H9 (cell line): ENCODE data around the gene PRR16. TPM values are rescaled to one million over a fixed set of nuclear protein-coding genes. Genes with fewer than 3 reads are reported as not detected.

Experiments
- DNase-seq: peaks from one replicate; pipeline ENCODE4 v3.0.0-alpha.2; 2017
- H2AFZ ChIP-seq: one replicate; pipeline ENCODE4 v1.6.1; 2013; ENCODE audit warnings: mild to moderate bottlenecking, low read length, control low read depth, moderate library complexity
- H2AK5ac ChIP-seq: 2 replicates; pipeline ENCODE4 v1.6.1; 2013; ENCODE audit warnings: low read length, control low read depth, mixed read lengths; ENCODE audit not compliant: insufficient read length
- H2BK120ac ChIP-seq: one replicate; pipeline ENCODE4 v1.6.1; 2013; ENCODE audit warnings: low read depth, mild to moderate bottlenecking, low read length, control low read depth, inconsistent platforms; ENCODE audit not compliant: poor library complexity, severe bottlenecking
- H2BK12ac ChIP-seq: 2 replicates; pipeline ENCODE4 v1.6.1; 2013; ENCODE audit warnings: low read length, control low read depth, mixed read lengths, low read depth; ENCODE audit not compliant: insufficient read length
- H2BK15ac ChIP-seq: 2 replicates; pipeline ENCODE4 v1.6.1; 2013; ENCODE audit warnings: low read depth, low read length, control low read depth
- H2BK20ac ChIP-seq: one replicate; pipeline ENCODE4 v1.6.1; 2013; ENCODE audit warnings: low read depth, mild to moderate bottlenecking, low read length, control low read depth, inconsistent platforms; ENCODE audit not compliant: poor library complexity, severe bottlenecking
- H2BK5ac ChIP-seq: 2 replicates; pipeline ENCODE4 v1.6.1; 2013; ENCODE audit warnings: low read length, control low read depth, mixed read lengths; ENCODE audit not compliant: insufficient read length
- H3K14ac ChIP-seq: 2 replicates; pipeline ENCODE4 v1.6.1; 2013; ENCODE audit warnings: low read length, control low read depth; ENCODE audit not compliant: insufficient read depth
- H3K18ac ChIP-seq: 2 replicates; pipeline ENCODE4 v1.6.1; 2013; ENCODE audit warnings: low read depth, mild to moderate bottlenecking, mixed read lengths, low read length, control low read depth; ENCODE audit not compliant: insufficient read length
- H3K23ac ChIP-seq: 2 replicates; pipeline ENCODE4 v1.6.1; 2013; ENCODE audit warnings: low read length, control low read depth, mixed read lengths, low read depth; ENCODE audit not compliant: insufficient read length
- H3K23me2 ChIP-seq: 2 replicates; pipeline ENCODE4 v1.6.1; 2013; ENCODE audit warnings: low read depth, mild to moderate bottlenecking, mixed read lengths, low read length, control low read depth; ENCODE audit not compliant: insufficient read length, poor library complexity, severe bottlenecking
- H3K27ac ChIP-seq: 2 replicates; pipeline ENCODE4 v1.5.1; 2013; ENCODE audit warnings: low read length, control low read depth, mixed read lengths, low read depth; ENCODE audit not compliant: insufficient read length
- H3K27me3 ChIP-seq: 2 replicates; pipeline ENCODE4 v1.6.1; 2013; ENCODE audit warnings: low read length, control low read depth, inconsistent platforms; ENCODE audit not compliant: insufficient read depth
- H3K4ac ChIP-seq: 2 replicates; pipeline ENCODE4 v1.6.1; 2013; ENCODE audit warnings: low read depth, mild to moderate bottlenecking, control low read depth, inconsistent platforms, low read length, moderate library complexity
- H3K4me1 ChIP-seq: 2 replicates; pipeline ENCODE4 v1.6.1; 2013; ENCODE audit warnings: low read length, control low read depth, inconsistent platforms; ENCODE audit not compliant: insufficient read depth
- H3K4me2 ChIP-seq: 2 replicates; pipeline ENCODE4 v1.6.1; 2013; ENCODE audit warnings: low read length, control low read depth, mixed read lengths; ENCODE audit not compliant: insufficient read length, insufficient read depth
- H3K56ac ChIP-seq: 2 replicates; pipeline ENCODE4 v1.6.1; 2013; ENCODE audit warnings: low read depth, mild to moderate bottlenecking, mixed read lengths, low read length, control low read depth; ENCODE audit not compliant: insufficient read length
- H3K79me1 ChIP-seq: 2 replicates; pipeline ENCODE4 v1.6.1; 2013; ENCODE audit warnings: low read depth, mild to moderate bottlenecking, moderate library complexity, low read length, control low read depth, inconsistent platforms; ENCODE audit not compliant: insufficient read depth, poor library complexity, severe bottlenecking
- H3K79me2 ChIP-seq: 2 replicates; pipeline ENCODE4 v1.6.1; 2013; ENCODE audit warnings: low read length, control low read depth, inconsistent platforms; ENCODE audit not compliant: insufficient read depth
- H3K9ac ChIP-seq: 2 replicates; pipeline ENCODE4 v1.6.1; 2013; ENCODE audit warnings: low read length, control low read depth, mixed read lengths; ENCODE audit not compliant: insufficient read length; ENCODE audit errors: extremely low read depth
- H3K9me3 ChIP-seq: one replicate; pipeline ENCODE4 v1.6.1; 2013; ENCODE audit warnings: low read depth, low read length, inconsistent platforms; ENCODE audit not compliant: control insufficient read depth
- H3T11ph ChIP-seq: one replicate; pipeline ENCODE4 v1.6.1; 2013; ENCODE audit warnings: mild to moderate bottlenecking, low read length, control low read depth, inconsistent platforms
- H4K20me1 ChIP-seq: one replicate; pipeline ENCODE4 v1.6.1; 2013; ENCODE audit not compliant: control insufficient read depth, insufficient read length, insufficient read depth
- H4K5ac ChIP-seq: 2 replicates; pipeline ENCODE4 v1.6.1; 2013; ENCODE audit warnings: low read depth, mild to moderate bottlenecking, mixed read lengths, low read length, control low read depth; ENCODE audit not compliant: insufficient read length
- H4K8ac ChIP-seq: replicated peaks from 2 replicates; pipeline ENCODE4 v1.6.1; 2013; ENCODE audit warnings: low read length, control low read depth, mixed read lengths, low read depth; ENCODE audit not compliant: insufficient read length
- H4K91ac ChIP-seq: 2 replicates; pipeline ENCODE4 v1.6.1; 2013; ENCODE audit warnings: low read depth, mild to moderate bottlenecking, moderate library complexity, mixed read lengths, low read length, control low read depth; ENCODE audit not compliant: insufficient read length
- H3K27ac Mint-ChIP-seq, 3 experiments: 2 replicates in 2 of 3; 3 replicates in 1 of 3; pipeline ENCODE4 v1.8.0; 2020 to 2021; ENCODE audit warnings: mixed read lengths in 3 of 3, mild to moderate bottlenecking in 1 of 3, moderate library complexity in 1 of 3
- H3K27me3 Mint-ChIP-seq: 2 replicates; pipeline ENCODE4 v1.8.0; 2021; ENCODE audit warnings: low read depth, mild to moderate bottlenecking, moderate library complexity, mixed read lengths
- H3K36me3 Mint-ChIP-seq, 3 experiments: 2 replicates in 2 of 3; 3 replicates in 1 of 3; pipeline ENCODE4 v1.8.0; 2020 to 2021; ENCODE audit warnings: low read depth in 3 of 3, mixed read lengths in 3 of 3; ENCODE audit not compliant: insufficient read depth in 1 of 3
- H3K4me1 Mint-ChIP-seq, 2 experiments: 2 replicates each; pipeline ENCODE4 v1.8.0; 2020; ENCODE audit warnings: mixed read lengths in 2 of 2
- H3K4me3 Mint-ChIP-seq, 2 experiments: 2 replicates in 1 of 2; 3 replicates in 1 of 2; pipeline ENCODE4 v1.8.0; 2020 to 2021; ENCODE audit warnings: mild to moderate bottlenecking in 2 of 2, mixed read lengths in 2 of 2, moderate library complexity in 1 of 2
- H3K9me3 Mint-ChIP-seq, 2 experiments: 2 replicates in 1 of 2; 3 replicates in 1 of 2; pipeline ENCODE4 v1.8.0; 2020; ENCODE audit warnings: mild to moderate bottlenecking in 2 of 2, mixed read lengths in 2 of 2, moderate library complexity in 1 of 2
- WGBS: extraction: QIAGEN DNeasy Blood & Tissue Kit; methylation state at CpG from one replicate; pipeline ENCODE4 v1.1.7; 2013; ENCODE audit warnings: missing lambda C conversion rate, low lambda C conversion rate, mixed read lengths; ENCODE audit not compliant: insufficient read length; ENCODE audit errors: extremely low coverage; 5-methylcytosine and 5-hydroxymethylcytosine counted together
- total RNA-seq: library from RNA; stranded (reverse); gene quantifications from 2 replicates; pipeline ENCODE4 v1.2.1, GENCODE V29; 2021
- TF ChIP-seq, protein P1 (sequence below): fragments of 200-600 bp; sonication (generic); conservative IDR thresholded peaks from 3 replicates; pipeline ENCODE4 v1.8.0; 2021; ENCODE audit warnings: antibody characterized with exemption, mild to moderate bottlenecking

The PRR16 gene
- total RNA-seq, 1 experiment from 2014 or later: 0.13 TPM

DNA sequence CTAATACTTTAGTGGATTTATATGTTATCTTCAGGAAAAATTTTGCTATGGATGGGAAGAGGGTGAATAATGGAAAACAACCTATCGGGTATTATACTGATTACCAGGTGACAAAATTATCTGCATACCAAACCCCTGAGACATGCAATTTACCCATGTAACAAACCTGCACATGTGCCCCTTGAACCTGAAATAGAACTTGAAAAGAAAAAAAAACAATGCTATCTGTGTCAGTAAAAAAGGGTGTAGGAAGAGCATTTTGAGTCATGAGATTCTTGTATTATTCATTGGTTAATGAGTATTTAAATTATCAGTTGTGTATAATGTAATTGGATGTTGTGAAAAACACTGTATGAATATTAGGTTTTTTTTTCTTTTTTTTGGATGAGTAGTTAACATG is 75.4 kb downstream of the PRR16 start:
- Histone ChIP-seq H3K14ac (no peak overlapping the region), H3K9me3 (no peaks in the 10 kb centered on the region), H3K4me1 (no peaks in the 10 kb centered on the region), H2BK15ac (no peak overlapping the region), H2BK20ac (no peak overlapping the region), H3K27ac (no peak overlapping the region), H3T11ph (no peak overlapping the region), H3K23me2 (no peaks in the 10 kb centered on the region), H2BK12ac (no peak overlapping the region), H3K4ac (no peak overlapping the region), H3K79me2 (no peaks in the 10 kb centered on the region), H2AFZ (no peak overlapping the region), H4K5ac (no peak overlapping the region), H3K4me2 (no peak overlapping the region), H3K56ac (no peak overlapping the region), H2BK5ac (no peak overlapping the region), H3K79me1 (no peaks in the 10 kb centered on the region), H3K9ac (no peak overlapping the region), H3K18ac (no peak overlapping the region), H4K8ac (no peak overlapping the region), H3K27me3 (no peaks in the 10 kb centered on the region), H3K23ac (no peak overlapping the region), H2BK120ac (no peak overlapping the region), H4K91ac (no peak overlapping the region), H4K20me1 (no peaks in the 10 kb centered on the region), H2AK5ac (no peak overlapping the region)
- H3K4me3 Mint-ChIP-seq: no peak overlapping the region
- no peaks in the 10 kb centered on the region for H3K36me3 Mint-ChIP-seq
- H3K27me3 Mint-ChIP-seq: no peaks in the 10 kb centered on the region
- H3K4me1 Mint-ChIP-seq: peaks cover 8 to 15% of the 10 kb centered on the region in 2 experiments; a peak in 3 of 4 replicates
- DNase-seq: no peak
- no CpG with 5 or more reads among the region's 1 CpG for WGBS
- no peaks in the 10 kb centered on the region for H3K9me3 Mint-ChIP-seq
- TF ChIP-seq, protein P1, sequence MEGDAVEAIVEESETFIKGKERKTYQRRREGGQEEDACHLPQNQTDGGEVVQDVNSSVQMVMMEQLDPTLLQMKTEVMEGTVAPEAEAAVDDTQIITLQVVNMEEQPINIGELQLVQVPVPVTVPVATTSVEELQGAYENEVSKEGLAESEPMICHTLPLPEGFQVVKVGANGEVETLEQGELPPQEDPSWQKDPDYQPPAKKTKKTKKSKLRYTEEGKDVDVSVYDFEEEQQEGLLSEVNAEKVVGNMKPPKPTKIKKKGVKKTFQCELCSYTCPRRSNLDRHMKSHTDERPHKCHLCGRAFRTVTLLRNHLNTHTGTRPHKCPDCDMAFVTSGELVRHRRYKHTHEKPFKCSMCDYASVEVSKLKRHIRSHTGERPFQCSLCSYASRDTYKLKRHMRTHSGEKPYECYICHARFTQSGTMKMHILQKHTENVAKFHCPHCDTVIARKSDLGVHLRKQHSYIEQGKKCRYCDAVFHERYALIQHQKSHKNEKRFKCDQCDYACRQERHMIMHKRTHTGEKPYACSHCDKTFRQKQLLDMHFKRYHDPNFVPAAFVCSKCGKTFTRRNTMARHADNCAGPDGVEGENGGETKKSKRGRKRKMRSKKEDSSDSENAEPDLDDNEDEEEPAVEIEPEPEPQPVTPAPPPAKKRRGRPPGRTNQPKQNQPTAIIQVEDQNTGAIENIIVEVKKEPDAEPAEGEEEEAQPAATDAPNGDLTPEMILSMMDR: no peak
- no peak overlapping the region for H3K27ac Mint-ChIP-seq
